ENCODE results near the gene DMD.
"Not testable (repeated sequence)": the region's sequence is repeated elsewhere in the genome, so short reads cannot be mapped to it uniquely, and the experiment has no call there.

Gene DMD

GRCh38 chrX:33211356-33212260 lies at the start of gene DMD:
TSS of gene DMD (minus strand) at chrX:33211549. CDS start at chrX:33211312, 237 bp downstream.
- peak; percentile 26 to 50 for DNase-seq

DNA sequence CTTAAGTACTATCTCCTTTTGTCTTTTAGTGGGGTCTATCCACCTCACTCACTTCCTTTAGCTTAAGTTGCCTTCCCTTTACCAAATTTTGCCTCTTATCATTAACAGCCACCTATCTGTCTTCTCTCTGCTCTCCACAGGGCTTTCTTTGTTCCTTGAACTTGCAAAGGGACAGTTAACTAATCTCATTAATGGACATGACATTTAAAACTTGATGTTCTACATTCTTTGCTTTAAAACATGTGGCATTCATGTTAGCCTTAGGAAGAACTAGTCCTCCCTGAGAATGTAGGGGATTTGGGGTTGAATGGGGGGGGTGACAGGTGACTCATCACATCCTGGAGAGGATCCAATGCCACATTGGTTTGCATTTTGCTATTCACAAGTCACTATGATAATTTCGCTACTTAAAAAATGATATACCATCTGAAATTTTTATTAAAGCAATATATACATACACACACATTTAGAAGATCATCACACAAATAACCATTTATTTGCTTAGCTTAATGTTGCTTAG lies 41.0 kb upstream of the DMD start:
- DNase-seq = no peak

GRCh38 chrX:33218819-33219218 lies 7.5 kb upstream of the DMD start:
- DNase-seq = no peak

DNA sequence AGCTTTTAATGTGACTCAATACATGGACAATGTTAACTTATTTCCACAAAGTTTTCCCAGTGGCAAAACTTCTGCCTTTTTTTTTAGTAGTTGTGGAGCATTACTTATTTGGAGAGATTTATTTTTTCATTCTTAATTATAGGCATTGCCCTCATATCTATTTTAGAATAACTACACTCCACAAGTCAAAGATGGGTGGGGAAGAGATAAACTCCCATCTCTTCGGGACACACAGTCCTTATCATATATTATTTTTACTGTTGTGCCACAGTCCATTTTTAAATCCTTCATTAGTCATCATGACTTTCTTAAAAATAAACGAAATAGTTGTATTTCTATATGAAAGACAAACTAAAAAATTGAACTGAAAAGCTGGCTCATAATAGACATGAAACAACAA lies 1.2 kb downstream of the DMD start:
- DNase-seq = no peak

GRCh38 chrX:33207056-33207455 lies 4.3 kb downstream of the DMD start:
- no peak for DNase-seq

DNA sequence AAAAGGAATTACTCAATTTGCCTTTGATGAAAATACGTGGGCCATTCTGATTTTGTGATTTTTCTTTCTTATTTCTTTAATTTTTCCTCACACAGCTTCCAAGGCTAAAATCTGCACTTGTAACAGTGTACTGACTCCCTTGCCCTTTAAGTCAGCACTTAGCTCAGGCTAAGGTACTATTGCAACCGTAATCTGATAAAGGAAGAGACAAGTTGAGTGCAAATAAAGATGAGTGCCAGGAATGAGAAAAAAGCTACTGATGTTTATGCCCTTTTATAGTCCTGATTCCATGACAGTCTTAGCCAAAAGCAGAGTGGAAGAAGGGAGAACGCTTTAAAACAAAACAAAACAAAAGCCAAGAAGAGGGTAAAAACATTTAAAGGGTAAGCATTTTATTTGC lies 6.0 kb downstream of the DMD start:
- no peak for DNase-seq

DNA sequence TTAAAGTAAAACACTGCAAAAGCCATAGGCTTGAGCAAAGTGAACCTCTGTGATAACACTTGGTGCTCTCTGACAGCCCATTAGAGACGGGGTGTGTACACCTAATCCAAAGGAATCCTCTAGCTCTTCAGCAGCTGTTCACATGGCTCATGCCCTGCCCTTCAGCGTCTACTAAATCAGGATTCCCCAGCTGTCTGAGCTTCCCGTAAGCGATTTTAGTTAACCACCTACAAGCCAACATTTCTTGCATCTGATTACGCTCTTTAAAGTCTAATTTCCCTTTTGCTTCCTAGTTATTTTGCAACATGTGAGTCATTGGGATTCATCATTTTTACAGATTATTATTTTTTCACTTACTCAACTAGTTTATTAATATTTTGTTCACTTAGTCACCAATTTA lies 6.5 kb downstream of the DMD start:
- no peak for DNase-seq

DNA sequence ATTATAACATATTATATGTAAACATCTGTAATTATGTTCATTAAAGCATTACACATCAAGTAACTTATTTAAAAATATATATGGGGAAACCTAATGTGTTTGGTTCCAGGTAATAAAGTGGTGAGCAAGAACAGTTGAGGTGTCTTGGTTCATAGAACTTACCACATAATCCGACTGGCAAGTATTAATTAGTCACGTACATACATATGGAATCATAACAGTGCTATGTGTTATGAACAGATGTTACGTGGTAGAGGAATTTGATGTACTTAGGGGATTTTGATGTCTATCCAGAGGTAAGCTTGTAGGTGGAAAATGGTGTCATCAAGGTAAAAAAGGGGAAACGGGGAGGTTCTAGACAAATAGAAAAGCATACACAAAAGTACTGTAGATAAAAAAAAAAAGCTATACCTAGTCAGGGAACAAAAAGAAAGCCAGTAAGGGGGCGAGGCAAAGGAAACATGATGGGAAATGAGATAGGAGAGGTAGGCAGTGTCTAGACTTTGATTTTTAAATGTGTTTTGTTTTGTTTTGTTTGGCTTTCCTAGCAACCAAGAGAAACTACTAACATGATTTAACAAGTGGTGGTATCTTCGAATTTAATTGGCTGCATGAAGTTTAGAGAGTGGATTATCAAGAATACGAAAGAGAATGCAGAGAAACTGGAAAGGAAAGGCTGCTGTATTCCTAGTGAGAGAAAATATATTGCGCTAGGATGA lies 12.6 kb downstream of the DMD start:
- no peak for DNase-seq

- DNase-seq = no peak
These were observed 15.7 kb downstream of the DMD start for GRCh38 chrX:33195698-33196097.

DNA sequence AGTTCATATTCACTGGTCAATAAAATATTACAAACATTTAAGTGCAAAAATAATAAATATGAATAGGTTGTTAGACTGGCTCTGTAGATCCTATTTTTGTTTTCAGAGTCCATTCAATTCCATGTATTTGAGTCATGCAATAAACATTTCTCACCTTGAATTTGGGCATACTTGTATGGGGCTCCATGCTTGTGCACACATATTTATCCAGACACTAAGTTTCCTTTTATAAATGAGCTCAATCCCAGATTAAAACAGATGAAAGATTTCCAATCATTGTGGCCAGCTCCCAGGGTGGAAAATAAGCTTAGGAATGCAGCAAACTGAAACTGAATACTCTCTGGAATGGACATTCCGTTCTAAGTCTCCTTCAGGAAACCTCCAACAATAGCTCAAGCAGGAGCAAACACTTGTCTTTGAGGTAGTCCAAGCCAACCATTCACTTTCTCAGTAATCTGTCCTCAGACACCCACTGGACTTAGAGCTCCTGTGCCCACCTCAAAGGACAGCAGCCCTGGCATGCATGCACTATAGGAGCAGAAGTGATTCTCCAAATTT lies 16.4 kb downstream of the DMD start:
- DNase-seq = no peak

- no peak for DNase-seq
These were observed 17.1 kb downstream of the DMD start for GRCh38 chrX:33194289-33194688.

GRCh38 chrX:33190016-33190415 lies 21.3 kb downstream of the DMD start:
- no peak for DNase-seq

DNA sequence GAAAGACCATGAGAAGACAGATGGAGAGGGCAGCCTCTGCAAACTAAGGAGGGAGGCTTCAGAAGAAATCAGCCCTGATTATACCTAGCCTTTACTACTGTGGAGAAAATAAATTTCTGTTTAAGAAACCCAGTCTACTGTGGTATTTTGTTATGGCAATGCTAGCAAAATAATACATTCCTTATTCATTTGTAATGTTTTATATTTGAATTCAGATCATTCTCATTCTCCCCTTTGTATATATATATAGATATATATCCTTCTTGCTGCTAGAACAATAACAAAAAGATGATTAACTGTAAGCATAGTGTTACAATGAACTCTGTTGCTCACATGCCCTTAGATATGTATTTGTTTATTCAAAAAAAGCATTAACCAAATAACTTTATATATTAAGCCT lies 22.5 kb downstream of the DMD start:
- no peak for DNase-seq

DNA sequence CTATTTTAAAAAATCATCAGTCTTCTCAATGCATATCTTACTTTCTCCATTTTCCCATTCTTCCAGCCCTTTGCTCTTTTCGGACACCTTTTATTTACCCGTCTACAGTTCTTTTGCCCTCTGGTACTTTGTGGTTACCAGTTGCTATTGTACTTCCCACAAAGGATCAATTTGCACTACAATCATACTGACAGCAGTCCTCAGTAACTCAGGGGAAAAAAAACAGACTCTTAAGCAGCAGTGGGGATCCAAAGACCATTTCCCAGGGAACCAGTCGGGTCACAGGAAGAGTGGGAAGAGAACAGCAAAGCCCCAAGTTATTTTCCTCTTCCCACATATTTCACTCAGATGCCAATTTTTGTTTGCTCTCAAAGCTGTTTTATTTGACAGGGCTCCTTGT lies 23.1 kb downstream of the DMD start:
- no peak for DNase-seq

DNA sequence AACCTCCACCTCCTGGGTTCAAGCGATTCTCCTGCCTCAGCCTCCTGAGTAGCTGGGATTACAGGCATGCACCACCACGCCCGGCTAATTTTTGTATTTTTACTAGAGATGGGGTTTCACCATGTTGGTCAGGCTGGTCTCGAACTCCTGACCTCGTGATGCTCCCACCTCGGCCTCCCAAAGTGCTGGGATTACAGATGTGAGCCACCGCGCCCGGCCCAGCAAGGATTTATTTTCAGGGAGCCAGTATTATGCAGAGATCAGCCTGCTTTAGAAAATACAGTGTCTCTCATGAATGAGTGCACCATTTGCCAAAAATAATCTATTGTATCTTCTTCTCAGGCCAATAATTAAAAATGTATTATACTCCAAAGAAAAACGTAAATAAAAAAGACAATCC lies 26.5 kb downstream of the DMD start:
- DNase-seq = not testable (repeated sequence)

DNA sequence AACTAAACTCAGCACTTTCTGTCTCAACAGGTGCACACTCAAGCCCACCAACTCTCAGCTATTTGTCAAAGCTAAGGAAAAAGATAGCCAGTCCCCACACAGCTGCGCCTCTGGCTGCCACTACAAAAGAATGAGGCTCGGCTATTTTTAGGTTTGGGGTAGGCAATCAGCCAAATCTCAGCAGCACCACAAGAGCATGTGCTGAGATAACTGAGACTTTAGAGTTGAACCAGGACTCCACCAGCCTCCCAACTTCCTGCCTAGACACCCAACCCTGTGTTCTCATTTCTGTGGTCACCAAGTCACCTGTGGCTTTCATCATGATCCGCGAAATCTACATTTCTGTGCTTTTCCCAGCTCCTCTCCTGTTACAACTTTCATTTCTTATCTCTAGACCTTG lies 28.0 kb downstream of the DMD start:
- DNase-seq = peak in 1 of 2 donors; percentile 1

- no peak for DNase-seq
These were observed 32.7 kb downstream of the DMD start for GRCh38 chrX:33178690-33179089.

GRCh38 chrX:33178218-33178617 lies 33.1 kb downstream of the DMD start:
- DNase-seq = no peak

DNA sequence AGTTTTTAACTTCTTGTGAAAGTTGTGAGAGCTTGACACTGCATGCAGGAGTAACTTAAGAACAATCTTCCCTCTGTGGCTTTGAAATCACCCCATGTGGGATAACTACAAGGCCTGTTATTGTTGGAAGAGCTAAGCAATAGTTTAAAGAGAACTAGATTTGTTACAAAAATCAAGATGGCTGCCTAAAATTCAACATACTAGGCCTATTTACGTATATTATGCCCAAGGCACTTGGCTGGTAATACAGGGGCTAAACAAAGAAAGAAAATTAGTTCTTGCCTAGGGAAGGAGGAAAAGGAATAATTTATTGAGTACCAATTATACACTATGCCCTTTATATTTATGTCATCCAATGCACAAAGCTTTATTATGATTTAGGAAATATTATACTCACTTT lies 36.1 kb downstream of the DMD start:
- DNase-seq = no peak

GRCh38 chrX:33171041-33171440 lies 40.3 kb downstream of the DMD start:
- no peak for DNase-seq

DNA sequence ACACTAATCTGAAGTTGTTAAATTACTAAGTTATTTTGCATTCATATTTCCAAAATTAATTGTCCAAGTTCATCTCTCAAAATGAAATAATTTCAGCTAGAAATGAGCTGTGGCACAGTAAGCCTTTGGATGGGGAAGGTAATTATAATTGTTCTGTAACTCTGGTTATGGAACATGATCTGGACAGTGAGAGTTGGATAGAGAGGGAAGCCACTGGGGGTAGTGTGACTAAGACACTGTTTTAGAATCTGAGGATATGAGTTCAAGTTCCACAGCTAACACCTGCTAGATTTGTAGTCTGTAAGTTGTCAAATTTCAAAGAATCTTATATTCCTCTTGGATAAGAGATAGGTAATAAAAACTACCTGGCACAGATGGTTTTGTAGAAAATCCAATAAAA lies 49.5 kb downstream of the DMD start:
- DNase-seq = no peak

DNA sequence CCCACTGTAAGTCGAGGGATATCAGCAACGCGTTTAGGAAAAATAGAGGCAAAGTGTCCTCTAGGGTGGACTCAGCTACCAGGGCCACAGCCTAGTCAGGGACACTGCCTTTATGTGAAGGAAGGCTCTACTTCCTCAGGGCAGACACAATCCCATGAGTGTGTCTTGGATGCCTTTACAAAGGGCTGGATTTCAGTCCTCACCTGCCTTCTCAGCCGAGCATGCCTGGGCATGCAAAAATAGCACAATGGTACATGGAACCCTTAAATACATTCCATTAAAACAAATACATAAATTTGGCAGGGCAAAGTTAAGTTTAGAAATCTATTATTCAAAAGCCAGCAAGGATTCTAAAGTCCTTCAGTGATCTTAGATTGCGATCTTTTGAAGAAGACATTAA lies 51.1 kb downstream of the DMD start:
- DNase-seq = no peak

- no peak for DNase-seq
These were observed 55.1 kb downstream of the DMD start for GRCh38 chrX:33156152-33156726.
